Retinal pigment epithelial cell (primary cell): ENCODE data around the gene KRT76.

ENCODE experiments used
- DNase-seq: peaks from one replicate; pipeline ENCODE4 v3.0.0-alpha.2; 2010; ENCODE audit warnings: low read depth
- H3K4me3 ChIP-seq: 2 replicates; pipeline ENCODE4 v1.5.1; 2011; ENCODE audit warnings: mild to moderate bottlenecking, low read length, control low read depth, moderate library complexity
- TF ChIP-seq, protein P1 (sequence below): conservative IDR thresholded peaks from 2 replicates; pipeline ENCODE4 v1.5.1; 2011; ENCODE audit warnings: low read depth, low read length, control low read depth, inconsistent platforms

The KRT76 gene

DNA sequence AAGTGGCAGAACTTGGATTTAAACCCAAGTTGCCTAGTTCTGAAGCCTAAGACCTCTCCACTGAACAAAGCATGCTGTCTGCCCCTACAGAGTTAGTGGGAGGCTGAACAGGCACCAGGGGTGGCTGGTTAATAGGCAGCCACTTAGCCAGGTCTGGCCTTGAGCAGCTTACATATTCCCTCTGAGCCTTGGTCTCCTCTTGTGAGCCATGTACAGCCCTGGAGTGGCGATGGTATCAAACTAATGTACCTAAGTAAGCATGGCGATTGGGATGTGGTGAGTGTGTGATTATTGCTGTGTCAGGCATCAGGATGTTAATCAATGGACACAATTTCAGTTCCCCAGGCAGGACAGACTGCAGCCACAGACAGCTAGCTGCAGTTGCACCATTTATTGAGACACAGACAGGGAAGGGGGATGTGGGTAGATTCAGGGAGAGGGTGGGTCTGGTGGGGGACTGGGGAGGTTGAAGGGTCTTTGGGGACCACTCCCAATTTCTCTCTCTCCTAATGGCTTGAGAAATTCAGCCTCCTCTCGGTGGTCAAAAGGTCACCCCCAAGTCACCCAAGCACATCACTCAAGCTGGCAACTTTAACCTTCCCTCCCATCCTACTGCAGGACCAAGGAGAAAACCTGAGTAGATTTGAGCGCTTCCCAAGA, 44.1 kb upstream of the KRT76 start:
- TF ChIP-seq, protein P1, sequence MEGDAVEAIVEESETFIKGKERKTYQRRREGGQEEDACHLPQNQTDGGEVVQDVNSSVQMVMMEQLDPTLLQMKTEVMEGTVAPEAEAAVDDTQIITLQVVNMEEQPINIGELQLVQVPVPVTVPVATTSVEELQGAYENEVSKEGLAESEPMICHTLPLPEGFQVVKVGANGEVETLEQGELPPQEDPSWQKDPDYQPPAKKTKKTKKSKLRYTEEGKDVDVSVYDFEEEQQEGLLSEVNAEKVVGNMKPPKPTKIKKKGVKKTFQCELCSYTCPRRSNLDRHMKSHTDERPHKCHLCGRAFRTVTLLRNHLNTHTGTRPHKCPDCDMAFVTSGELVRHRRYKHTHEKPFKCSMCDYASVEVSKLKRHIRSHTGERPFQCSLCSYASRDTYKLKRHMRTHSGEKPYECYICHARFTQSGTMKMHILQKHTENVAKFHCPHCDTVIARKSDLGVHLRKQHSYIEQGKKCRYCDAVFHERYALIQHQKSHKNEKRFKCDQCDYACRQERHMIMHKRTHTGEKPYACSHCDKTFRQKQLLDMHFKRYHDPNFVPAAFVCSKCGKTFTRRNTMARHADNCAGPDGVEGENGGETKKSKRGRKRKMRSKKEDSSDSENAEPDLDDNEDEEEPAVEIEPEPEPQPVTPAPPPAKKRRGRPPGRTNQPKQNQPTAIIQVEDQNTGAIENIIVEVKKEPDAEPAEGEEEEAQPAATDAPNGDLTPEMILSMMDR: no peak
- no peak for DNase-seq
- no peak overlapping the region for H3K4me3 ChIP-seq

DNA sequence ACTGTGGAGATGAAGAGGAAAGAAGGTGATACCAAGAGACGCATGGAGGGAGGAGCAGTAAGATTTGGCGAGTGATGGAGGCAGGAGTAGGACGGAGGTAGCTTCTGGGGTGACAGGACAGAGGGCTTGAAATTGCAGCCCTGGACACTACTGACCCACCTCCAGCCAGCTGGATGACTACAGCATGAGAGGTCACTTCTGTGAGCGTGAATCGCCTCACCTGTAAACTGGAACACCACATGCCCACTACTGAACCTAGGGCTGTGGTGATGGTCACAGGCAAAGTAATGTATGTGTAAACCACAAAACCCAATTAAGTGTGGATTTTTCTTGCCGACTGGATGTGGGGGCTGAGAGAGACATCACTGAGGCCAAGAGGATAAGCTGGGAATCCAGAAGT, 43.4 kb upstream of the KRT76 start:
- TF ChIP-seq, protein P1: no peak
- no peak for DNase-seq
- H3K4me3 ChIP-seq: no peak overlapping the region

DNA sequence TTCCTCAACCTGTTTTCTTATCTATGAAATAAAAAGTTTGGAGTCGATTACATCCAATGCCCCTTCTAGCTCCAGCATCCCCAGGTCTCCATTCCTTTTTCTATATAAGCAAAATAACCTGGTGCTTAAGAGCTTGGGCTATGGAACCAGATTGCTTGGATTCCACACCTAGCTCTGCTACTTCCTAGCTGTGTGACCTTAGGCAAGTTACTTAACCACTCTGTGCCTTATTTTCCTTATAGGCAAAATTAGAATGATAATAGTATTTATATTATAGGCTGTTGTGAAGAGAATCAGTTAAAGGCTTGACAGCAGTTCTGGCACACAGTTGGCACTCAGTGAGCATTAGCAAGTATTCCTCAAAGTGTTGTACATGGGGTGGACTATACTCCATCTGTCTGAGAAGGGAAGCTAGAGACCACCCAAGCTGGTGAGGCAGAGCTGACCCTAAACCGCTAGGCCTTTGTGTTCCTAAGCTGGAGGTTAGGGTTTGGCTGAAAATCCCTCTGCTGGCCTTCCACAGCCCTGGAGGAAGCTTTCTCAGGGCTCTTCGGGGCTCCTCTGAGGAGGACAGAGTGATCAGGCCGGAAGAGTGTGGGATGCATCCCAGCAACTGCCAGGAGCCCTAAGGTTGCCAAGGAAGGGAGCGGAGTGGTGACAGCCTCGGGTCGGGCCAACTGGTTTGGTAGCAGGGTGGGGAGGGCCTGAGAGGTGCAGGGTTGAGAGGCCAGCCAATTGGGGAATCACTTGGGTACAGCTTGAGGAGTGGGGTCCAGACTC, 42.8 kb upstream of the KRT76 start:
- DNase-seq: no peak

DNA sequence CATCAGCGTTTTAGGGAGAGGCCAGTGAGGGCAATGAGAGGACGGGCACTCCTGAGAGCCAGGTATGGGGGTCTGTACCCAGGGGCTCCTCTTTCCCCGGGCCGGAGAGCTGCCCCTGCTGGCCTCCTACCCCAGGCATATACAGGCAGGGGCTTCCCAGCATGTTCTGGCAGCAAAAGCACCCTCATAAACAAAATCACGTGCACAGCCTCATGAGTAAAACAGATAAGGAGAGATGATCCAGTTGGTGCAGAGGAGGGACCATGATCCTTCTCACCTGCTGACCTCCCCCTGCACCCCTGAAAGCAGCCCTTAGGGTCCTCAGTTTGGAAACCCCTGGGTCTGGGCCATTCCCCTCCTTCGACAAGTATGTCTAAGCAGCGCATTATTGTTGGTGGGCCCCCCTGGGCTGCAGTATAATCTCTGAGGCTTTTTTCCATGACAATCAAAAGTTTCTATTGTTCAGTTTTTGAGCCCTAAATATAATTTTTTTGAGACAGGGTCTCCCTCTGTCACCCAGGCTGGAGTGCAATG, 41.8 kb upstream of the KRT76 start:
- no peak overlapping the region for H3K4me3 ChIP-seq

More for the DNA sequence above, 42.8 kb upstream of the KRT76 start:
- TF ChIP-seq, protein P1: no peak
- no peak overlapping the region for H3K4me3 ChIP-seq

DNA sequence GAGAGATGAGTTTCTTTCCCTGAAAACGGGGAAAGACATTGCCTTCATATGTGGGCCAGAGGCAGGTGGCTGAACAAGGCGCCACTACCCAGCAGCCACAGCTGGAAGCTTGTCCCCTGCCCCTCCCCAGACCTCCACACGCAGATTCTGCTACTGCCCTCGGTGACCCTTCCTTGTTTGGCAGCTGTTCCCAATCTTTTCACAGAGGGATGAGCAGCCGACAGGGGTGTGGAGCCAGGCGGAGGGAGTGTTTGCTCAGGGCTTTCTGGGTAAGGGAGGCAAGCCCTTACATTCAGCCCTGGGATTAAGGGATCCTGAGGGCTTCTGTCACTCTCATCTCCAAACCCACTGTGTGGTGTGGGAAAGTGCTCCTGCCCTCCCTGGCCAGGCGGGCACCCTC, 41.2 kb upstream of the KRT76 start:
- TF ChIP-seq, protein P1: no peak
- DNase-seq: no peak
- no peak overlapping the region for H3K4me3 ChIP-seq

More for the DNA sequence above, 41.8 kb upstream of the KRT76 start:
- no peak for DNase-seq
- TF ChIP-seq, protein P1: no peak

DNA sequence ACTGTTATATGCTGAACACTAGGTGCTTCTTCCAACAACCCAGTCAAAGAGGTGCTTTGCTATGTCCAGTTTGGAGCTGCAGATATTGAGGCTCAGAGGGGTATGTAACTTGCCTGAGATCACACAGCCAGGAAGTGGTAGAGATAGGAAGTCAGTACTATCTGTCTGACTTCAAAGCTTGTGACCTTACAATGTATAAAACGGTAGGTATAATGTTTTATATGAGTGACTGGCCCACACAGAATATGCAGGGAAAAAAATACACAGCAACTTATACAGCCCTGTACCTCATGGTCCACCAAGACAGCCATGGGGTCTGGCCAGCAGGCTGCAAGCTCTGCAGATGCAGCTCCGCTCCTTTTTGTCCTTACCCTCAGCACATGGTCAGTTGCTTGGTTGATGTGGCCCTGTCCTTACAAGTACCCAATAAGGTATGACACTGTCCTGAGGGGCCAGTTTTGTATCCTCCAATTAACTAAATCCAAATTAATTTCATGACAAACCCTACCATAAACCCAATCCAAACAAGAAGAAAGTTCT, 40.6 kb upstream of the KRT76 start:
- TF ChIP-seq, protein P1: no peak
- no peak for DNase-seq
- no peak overlapping the region for H3K4me3 ChIP-seq
